Sigmoid colon (tissue), 3 donors: ENCODE measurements around the gene RS1.

Experiments
- CTCF ChIP-seq, 4 experiments: fragments of 450-650 bp in 3 of 4; fragments of 200-600 bp in 1 of 4; IDR thresholded peaks; one replicate each; pipeline ENCODE4 v1.5.1; 2016 to 2019; ENCODE audit warnings: antibody characterized with exemption in 4 of 4, mild to moderate bottlenecking in 3 of 4, moderate library complexity in 2 of 4
- POLR2A ChIP-seq, 2 donors: fragments of 450-650 bp; IDR thresholded peaks; one replicate each; pipeline ENCODE4 v1.6.1; 2016; ENCODE audit warnings: antibody characterized with exemption in 2 of 2, mild to moderate bottlenecking in 2 of 2, moderate library complexity in 2 of 2

DNA sequence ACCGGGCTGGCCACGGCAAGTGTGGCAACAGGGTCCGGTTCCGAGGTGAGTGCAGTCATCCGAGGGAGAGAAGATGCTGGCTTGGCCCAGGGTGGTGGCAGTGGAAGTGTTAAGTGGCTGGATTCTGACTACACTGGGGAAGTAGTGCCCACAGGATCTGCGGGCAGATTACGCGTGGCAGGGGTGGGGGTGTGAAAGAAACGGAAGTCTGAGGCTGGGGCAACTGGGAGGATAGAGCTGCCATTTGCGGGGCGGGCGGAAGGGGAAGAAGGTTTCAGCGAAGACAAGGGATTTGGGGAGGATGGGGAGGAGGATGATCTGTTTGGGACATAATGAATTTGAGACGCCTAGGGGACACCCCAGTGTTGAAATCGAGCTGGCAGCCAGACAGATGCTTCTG, 5.3 kb downstream of the RS1 start:
- TF ChIP-seq CTCF (IDR thresholded peaks at IDR 0.05) (no peak), POLR2A (IDR thresholded peaks at IDR 0.05) (no peak)
